ACC112 (cell line): ENCODE results near the gene IGFL4.

Experiments used
- H2AFZ ChIP-seq: fragments of 200-600 bp; sonication (generic); one replicate; pipeline ENCODE4 v1.6.0; 2017; ENCODE audit warnings: antibody characterized with exemption, low read length; ENCODE audit not compliant: unreplicated experiment
- H3K27ac ChIP-seq: fragments of 200-600 bp; sonication (generic); 2 replicates; pipeline ENCODE4 v1.5.1; 2014; ENCODE audit warnings: low read depth, mild to moderate bottlenecking, antibody characterized with exemption, low read length, moderate library complexity
- H3K27me3 ChIP-seq: fragments of 200-600 bp; sonication (generic); 2 replicates; pipeline ENCODE4 v1.6.1; 2014; ENCODE audit warnings: mild to moderate bottlenecking, antibody characterized with exemption, low read length, moderate library complexity, mixed read lengths; ENCODE audit not compliant: insufficient read depth
- H3K36me3 ChIP-seq: fragments of 200-600 bp; sonication (generic); 2 replicates; pipeline ENCODE4 v1.6.1; 2016; ENCODE audit warnings: mild to moderate bottlenecking, antibody characterized with exemption, low read length, moderate library complexity, mixed read lengths; ENCODE audit not compliant: insufficient read depth
- H3K4me1 ChIP-seq: fragments of 200-600 bp; sonication (generic); one replicate; pipeline ENCODE4 v1.6.1; 2016; ENCODE audit warnings: low read length, mixed read lengths; ENCODE audit not compliant: insufficient read depth, unreplicated experiment, control insufficient read depth
- H3K4me3 ChIP-seq: fragments of 200-600 bp; sonication (generic); 2 replicates; pipeline ENCODE4 v1.5.1; 2014; ENCODE audit warnings: mild to moderate bottlenecking, low read depth, low read length
- H3K79me2 ChIP-seq: fragments of 200-600 bp; sonication (generic); one replicate; pipeline ENCODE4 v1.6.0; 2016; ENCODE audit warnings: low read length; ENCODE audit not compliant: control insufficient read depth, unreplicated experiment, insufficient read depth

IGFL4 gene

DNA sequence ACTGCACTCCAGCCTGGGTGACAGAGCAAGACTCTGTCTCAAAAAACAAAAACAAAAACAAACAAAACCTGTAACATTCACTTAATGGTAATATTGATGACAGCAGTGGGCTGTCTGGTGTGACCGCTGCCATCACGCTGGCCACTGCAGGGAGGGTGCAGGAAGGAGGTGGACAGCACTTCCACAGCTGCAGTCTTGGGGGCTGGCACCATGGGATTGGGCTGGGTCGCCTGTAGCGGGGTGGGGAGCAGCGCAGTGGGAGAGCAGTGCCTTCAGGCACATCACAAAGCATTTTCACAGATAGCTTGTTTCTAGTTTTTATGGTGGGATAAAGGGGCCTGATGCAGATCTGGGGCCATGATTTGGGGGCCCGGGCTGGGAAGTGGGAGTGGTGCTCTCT lies 5.3 kb downstream of the IGFL4 start:
- Histone ChIP-seq H3K4me1 (no peaks in the 10 kb centered on the region), H3K4me3 (no peak overlapping the region), H3K36me3 (no peaks in the 10 kb centered on the region), H3K79me2 (no peaks in the 10 kb centered on the region), H3K27me3 (peaks cover 8% of the 10 kb centered on the region; the same call in 1 of the 2 replicates), H2AFZ (no peak overlapping the region), H3K27ac (no peak overlapping the region)

DNA sequence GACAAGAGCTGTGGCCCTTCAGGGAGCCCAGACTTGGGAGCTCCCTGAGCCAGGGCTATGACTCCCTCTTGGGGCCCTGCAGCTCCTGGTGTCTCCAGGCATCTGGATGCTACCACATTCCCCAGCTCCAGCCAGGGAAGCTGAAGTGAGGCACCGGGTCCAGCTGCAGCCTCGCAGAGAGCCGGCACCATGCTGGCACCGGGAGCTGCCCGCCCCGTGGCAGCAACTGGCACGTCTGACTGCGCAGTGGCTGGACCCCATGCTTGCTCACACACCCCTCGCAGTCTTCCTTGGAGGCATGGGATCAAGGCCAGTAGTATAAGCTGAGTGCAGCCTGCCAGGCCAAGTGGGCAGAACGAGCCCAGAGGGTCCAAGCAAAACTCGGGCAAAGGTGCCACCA lies 7.4 kb downstream of the IGFL4 start:
- Histone ChIP-seq H3K4me1 (no peaks in the 10 kb centered on the region), H2AFZ (no peak overlapping the region), H3K36me3 (no peaks in the 10 kb centered on the region), H3K27ac (no peak overlapping the region), H3K79me2 (no peaks in the 10 kb centered on the region), H3K4me3 (no peak overlapping the region), H3K27me3 (no peaks in the 10 kb centered on the region)

DNA sequence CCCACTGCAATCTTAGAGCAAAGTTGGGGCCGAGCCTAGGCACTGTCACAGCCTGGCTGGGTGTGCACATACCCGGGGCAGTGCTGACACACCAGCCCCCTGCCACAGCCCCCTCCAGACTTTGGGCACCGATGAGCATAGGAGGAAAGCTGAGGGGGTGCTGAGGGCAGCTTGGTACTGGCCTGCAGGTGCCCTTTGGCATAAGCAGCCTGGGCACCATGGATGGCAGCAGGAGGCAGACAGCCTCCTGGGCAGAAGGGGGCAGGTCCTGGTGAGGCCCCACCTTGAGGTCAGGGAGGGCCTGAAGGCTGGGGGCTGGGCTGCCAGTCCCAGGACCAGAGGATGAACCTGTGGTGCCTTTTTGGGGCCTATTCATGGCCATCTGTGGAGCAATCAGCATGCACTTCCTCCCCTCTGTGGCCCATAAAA lies 8.2 kb downstream of the IGFL4 start:
- Histone ChIP-seq H3K79me2 (no peaks in the 10 kb centered on the region), H3K4me3 (no peak overlapping the region), H3K27me3 (no peaks in the 10 kb centered on the region), H3K4me1 (no peaks in the 10 kb centered on the region), H3K36me3 (no peaks in the 10 kb centered on the region), H2AFZ (no peak overlapping the region), H3K27ac (no peak overlapping the region)

DNA sequence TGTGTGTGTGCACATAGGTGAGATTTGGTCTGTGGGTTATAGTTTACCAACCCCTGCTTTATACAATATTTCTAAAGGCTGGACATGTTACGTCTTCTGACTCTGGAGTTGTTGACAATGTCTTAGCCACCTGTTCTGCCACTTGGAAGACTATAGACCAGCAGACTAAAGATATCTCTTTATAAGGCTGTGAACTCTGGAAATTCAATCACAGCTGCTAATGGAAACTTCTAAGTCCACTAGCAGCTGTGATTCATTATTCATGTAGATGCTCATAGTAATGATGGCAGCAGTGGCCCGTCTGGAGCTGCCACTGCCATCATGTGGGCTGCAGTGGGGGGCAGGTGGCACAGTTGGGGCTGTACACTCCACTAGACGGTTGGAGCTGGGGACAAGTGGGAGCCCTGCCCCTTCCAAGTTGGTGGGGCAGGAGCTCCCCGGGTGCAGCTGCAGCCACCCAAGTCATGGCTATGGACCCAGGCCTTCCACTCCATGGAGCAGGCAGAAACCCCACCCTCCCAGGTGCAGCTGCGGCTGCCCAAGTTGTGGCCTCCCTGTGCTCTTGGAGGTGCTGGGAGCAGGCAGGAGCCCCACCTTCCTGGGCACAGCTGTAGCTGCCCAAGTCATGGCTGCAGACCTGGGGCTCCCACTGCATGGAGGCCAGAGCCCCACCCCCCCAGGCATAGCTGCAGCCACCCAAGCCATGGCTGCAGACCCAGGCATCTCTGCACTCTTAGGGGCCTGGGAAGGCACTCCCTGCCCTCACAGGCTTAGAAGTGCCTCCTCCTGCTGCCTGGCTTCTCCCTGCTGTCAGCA lies 8.8 kb downstream of the IGFL4 start:
- Histone ChIP-seq H3K4me1 (no peaks in the 10 kb centered on the region), H3K36me3 (no peaks in the 10 kb centered on the region), H3K27me3 (no peaks in the 10 kb centered on the region), H3K4me3 (no peak overlapping the region), H3K27ac (no peak overlapping the region), H3K79me2 (no peaks in the 10 kb centered on the region), H2AFZ (no peak overlapping the region)

DNA sequence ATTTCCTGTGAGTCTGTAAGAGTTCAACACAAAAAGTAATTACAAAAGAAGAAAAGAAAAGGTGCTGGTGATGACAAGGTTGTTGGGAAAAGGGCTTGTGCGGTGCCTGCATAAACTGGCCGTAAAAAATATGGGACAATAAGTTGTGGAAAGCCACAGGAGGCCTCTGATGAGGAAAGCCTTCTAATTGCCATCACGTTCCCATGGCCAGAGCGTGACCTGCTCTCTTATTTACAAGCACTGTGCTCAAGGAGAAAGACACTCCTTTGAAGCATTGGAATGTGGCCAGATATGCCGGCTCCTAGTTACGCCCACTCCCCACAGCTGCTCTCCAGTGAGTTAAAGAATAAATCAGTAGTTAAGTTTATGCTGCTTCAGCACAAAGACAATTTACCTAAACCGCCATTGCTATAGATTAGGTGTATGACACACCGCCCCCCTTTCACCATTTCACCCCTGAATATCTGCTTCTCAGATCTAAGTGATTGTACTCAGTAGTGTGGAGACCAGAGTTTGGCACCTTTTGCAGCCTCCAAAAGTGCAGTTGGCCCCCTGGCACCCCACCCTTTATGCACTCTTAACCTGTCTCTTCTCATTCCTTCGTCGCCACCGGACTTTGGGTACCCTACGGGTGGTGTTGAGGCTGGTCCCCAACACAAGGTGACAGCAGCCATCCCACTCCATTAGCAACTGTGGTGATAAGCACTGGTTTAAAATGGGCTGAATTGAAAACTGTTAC lies 9.8 kb downstream of the IGFL4 start:
- H3K27me3 ChIP-seq, result no peaks in the 10 kb centered on the region
- no peak overlapping the region for H3K4me3 ChIP-seq
- no peaks in the 10 kb centered on the region for H3K79me2 ChIP-seq
- no peaks in the 10 kb centered on the region for H3K4me1 ChIP-seq
- H2AFZ ChIP-seq, result no peak overlapping the region
- no peak overlapping the region for H3K27ac ChIP-seq
- no peaks in the 10 kb centered on the region for H3K36me3 ChIP-seq

DNA sequence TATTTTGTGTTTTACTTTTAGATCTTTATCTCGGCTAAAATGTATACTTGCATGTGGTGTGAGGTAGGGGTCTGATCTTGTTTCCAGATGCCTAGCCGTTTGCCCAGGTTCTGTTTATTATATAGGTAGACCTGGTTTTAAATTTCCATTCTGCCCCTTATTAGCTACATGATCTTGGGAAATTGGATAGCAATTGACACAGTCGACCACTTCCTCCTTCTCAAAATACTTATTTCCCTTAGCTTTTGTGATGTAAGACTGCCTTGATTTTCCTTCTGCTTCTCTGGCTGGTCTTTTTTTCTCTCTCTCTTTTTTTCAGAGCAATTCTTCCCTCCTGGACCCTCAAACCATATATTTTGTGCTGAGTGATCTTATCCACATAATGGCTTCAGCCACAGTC lies 15.0 kb downstream of the IGFL4 start:
- H3K4me1 ChIP-seq, result no peaks in the 10 kb centered on the region

DNA sequence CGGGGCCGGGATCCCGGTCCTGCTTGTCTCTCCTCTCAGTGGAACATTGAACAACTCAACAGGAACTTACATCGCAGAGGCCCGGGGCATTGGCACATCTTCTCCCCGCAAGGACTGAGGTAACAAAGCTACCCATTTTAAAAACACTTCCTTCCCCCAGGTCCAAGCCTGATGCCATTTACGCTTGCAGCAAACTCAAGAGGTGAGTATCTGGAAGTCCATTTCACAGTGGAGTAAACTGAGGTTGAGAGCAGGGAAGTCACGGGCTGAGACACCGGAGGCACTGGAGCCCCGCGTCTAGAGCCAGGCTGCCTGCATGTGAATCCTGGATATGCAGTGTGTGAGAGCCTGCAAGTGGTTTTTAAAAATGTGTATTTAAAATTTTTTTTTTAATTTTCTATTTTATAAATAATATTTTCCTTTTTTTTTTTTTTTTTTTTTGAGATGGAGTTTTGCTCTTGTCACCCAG lies 17.5 kb downstream of the IGFL4 start:
- Histone ChIP-seq H3K36me3 (no peaks in the 10 kb centered on the region), H2AFZ (no peak overlapping the region), H3K79me2 (no peaks in the 10 kb centered on the region), H3K4me1 (peaks cover 3% of the 10 kb centered on the region), H3K4me3 (no peak overlapping the region), H3K27ac (no peak overlapping the region), H3K27me3 (no peaks in the 10 kb centered on the region)

More for the DNA sequence above, 15.0 kb downstream of the IGFL4 start:
- Histone ChIP-seq H3K36me3 (no peaks in the 10 kb centered on the region), H3K4me3 (no peak overlapping the region), H2AFZ (no peak overlapping the region), H3K79me2 (no peaks in the 10 kb centered on the region), H3K27ac (no peak overlapping the region), H3K27me3 (no peaks in the 10 kb centered on the region)

DNA sequence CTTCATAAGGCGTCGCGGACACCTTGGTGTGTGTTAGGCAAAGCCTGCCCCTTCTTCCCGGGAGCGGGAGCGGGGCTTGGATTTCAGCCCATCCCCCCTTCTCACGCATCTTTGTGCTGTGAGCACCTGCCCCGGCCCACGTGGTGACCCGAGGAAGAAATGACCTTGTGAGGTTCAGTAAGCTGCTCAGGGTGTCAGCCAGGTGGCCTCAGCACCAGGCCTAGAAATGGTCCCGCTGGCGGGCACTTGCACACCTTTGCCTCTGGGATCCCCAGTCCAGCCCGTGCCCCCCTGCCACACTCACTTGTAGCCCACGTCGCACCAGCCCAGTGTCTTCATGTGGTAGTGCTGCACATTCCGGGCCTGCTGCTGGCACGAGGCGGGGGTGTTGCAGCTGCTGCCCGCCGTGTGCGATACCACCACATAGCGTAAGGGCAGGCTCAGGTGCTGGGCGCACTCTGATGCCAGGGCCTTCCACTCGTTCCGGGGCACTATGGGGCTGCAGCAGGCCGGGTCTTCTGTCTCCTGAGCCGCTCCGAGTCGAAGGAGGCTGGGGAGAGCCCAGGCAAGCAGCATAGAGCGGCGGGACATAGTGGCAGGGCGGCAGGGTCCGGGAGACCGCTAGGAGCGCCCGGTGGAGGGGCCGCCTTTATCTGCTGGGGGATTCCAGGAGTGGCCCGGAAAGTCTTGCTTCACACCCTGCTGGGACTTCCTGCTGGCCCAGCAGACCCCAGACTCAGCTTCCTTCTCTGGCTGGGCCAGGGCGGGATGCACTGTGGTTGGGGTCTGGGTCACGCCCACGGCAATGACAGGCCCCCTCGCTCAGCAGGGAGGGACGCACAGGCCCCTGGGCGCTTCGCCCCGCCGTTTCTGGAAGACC lies 18.1 kb downstream of the IGFL4 start, which contains the start of gene PGLYRP1:
Gene PGLYRP1 (minus strand): TSS at position 623 of the 880 bp plus-strand sequence. CDS start 32 bp downstream, at position 591.
- Histone ChIP-seq H3K36me3 (no peaks in the 10 kb centered on the region), H3K27me3 (no peaks in the 10 kb centered on the region), H2AFZ (no peak within 1 kb of the TSS), H3K79me2 (no peaks in the 10 kb centered on the region), H3K27ac (no peak within 1 kb of the TSS), H3K4me1 (peaks cover 3% of the 10 kb centered on the region), H3K4me3 (no peak within 1 kb of the TSS)

DNA sequence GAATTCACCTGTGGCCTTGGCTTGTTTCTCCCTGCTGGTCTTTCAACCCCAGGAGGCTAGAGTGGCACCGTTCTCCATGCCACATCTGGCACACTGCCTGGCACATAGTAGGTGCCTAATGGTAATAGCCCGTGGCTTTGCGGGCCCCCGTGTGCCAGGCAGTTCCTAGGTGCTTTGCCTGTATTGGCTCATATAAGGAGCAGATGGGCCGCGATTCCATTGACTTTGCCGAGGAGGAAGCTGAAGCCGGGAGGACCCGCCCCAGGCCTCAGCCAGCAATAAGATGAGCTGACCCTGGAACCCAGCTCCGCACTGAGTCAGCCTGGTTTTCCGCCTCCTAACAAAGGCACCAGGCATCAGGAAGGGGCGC lies 18.8 kb downstream of the IGFL4 start:
- no peak overlapping the region for H3K4me3 ChIP-seq
- no peak overlapping the region for H2AFZ ChIP-seq
- no peak overlapping the region for H3K27ac ChIP-seq
- no peaks in the 10 kb centered on the region for H3K36me3 ChIP-seq
- H3K27me3 ChIP-seq, result no peaks in the 10 kb centered on the region
- peaks cover 3% of the 10 kb centered on the region for H3K4me1 ChIP-seq
- no peaks in the 10 kb centered on the region for H3K79me2 ChIP-seq

DNA sequence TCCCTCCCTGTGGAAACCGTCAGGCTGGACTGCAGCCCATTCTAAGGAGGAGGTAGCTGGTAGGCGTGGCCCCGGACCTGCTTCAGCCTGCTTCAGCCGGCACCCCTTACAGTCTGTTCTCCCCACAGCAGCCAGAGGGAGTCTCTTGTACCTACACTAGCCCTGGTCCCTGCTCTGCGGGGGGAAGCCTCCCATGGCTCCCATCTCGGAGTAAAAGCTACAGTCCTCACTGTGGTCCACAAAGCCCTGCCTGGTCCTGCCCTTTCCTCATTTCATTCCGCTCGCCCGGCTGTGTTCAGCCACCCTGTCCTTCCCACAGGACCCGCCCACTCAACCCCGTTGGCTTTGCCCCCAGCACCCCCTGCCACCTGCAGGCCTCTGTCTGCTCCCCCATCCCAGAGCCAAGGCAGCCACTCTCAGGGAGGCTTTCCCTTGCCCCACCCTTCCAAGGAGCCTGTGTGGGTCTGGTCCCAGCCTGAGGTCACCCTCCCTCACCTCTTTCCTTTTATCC lies 19.2 kb downstream of the IGFL4 start:
- no peaks in the 10 kb centered on the region for H3K36me3 ChIP-seq
- no peaks in the 10 kb centered on the region for H3K79me2 ChIP-seq
- H3K27ac ChIP-seq, result no peak overlapping the region

More for the DNA sequence above, 19.2 kb downstream of the IGFL4 start:
- H3K27me3 ChIP-seq, result no peaks in the 10 kb centered on the region
- no peak overlapping the region for H3K4me3 ChIP-seq
- H3K4me1 ChIP-seq, result peaks cover 3% of the 10 kb centered on the region
- H2AFZ ChIP-seq, result no peak overlapping the region
